HEK293T (cell line): ENCODE data around the gene NANOG.

Experiments
- ARNT ChIP-seq: fragments of 450-650 bp; IDR thresholded peaks from 2 replicates; pipeline ENCODE4 v1.6.1; 2017; ENCODE audit warnings: mild to moderate bottlenecking
- BHLHE40 ChIP-seq: fragments of 450-650 bp; IDR thresholded peaks from 2 replicates; pipeline ENCODE4 v1.6.1; 2016; ENCODE audit warnings: mild to moderate bottlenecking, moderate library complexity, borderline replicate concordance
- CTBP1 ChIP-seq: fragments of 450-650 bp; IDR thresholded peaks from 2 replicates; pipeline ENCODE4 v1.6.1; 2016; ENCODE audit warnings: borderline replicate concordance
- ELF4 ChIP-seq: fragments of 450-650 bp; IDR thresholded peaks from 2 replicates; pipeline ENCODE4 v1.6.1; 2017; ENCODE audit warnings: antibody characterized with exemption
- FOXA1 ChIP-seq: fragments of 450-650 bp; IDR thresholded peaks from 2 replicates; pipeline ENCODE4 v1.6.1; 2016; ENCODE audit warnings: mild to moderate bottlenecking
- FOXK2 ChIP-seq: fragments of 450-650 bp; IDR thresholded peaks from 2 replicates; pipeline ENCODE4 v1.6.1; 2016; ENCODE audit warnings: mild to moderate bottlenecking
- FOXM1 ChIP-seq: fragments of 450-650 bp; IDR thresholded peaks from 2 replicates; pipeline ENCODE4 v1.6.1; 2017; ENCODE audit warnings: mild to moderate bottlenecking, borderline replicate concordance
- HDGF ChIP-seq: fragments of 450-650 bp; IDR thresholded peaks from 2 replicates; pipeline ENCODE4 v1.6.1; 2017; ENCODE audit warnings: antibody characterized with exemption, borderline replicate concordance
- L3MBTL2 ChIP-seq: fragments of 450-650 bp; conservative IDR thresholded peaks from 2 replicates; pipeline ENCODE4 v1.6.1; 2016; ENCODE audit warnings: mild to moderate bottlenecking
- LEF1 ChIP-seq: fragments of 450-650 bp; IDR thresholded peaks from 2 replicates; pipeline ENCODE4 v1.6.1; 2017; ENCODE audit warnings: mild to moderate bottlenecking, borderline replicate concordance
- SP1 ChIP-seq: fragments of 450-650 bp; IDR thresholded peaks from 2 replicates; pipeline ENCODE4 v1.6.1; 2017
- TARDBP ChIP-seq: fragments of 450-650 bp; IDR thresholded peaks from 2 replicates; pipeline ENCODE4 v1.6.1; 2016
- ZNF384 ChIP-seq: fragments of 450-650 bp; IDR thresholded peaks from 2 replicates; pipeline ENCODE4 v1.6.1; 2016
- TF ChIP-seq, protein P1 (sequence below): fragments of 450-650 bp; IDR thresholded peaks from 2 replicates; pipeline ENCODE4 v1.6.1; 2016

DNA sequence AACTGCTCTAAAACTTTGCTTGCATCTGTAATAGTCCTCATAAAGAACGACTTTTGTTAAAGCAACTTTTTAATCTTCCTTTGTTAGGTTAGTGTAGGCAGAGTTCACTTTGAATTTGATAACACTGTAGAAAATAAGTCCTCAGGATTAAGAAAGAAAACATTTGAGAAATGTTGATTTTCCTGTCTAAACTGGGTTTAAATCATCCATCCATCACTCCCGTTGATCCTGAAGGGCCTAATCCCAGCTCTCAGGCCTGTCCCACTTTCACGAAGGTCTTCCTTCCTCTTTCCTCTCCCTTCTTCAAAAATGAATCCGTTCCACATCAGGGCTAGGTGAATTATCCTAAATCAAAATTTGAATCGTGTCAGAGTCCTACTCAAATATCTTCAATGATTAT lies 46.6 kb downstream of the NANOG start:
- no peak for TF ChIP-seq BHLHE40
- TF ChIP-seq, protein P1, sequence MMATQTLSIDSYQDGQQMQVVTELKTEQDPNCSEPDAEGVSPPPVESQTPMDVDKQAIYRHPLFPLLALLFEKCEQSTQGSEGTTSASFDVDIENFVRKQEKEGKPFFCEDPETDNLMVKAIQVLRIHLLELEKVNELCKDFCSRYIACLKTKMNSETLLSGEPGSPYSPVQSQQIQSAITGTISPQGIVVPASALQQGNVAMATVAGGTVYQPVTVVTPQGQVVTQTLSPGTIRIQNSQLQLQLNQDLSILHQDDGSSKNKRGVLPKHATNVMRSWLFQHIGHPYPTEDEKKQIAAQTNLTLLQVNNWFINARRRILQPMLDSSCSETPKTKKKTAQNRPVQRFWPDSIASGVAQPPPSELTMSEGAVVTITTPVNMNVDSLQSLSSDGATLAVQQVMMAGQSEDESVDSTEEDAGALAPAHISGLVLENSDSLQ = no peak
- no peak for TF ChIP-seq SP1
- TF ChIP-seq FOXM1 = no peak
- no peak for TF ChIP-seq FOXK2
- no peak for TF ChIP-seq ZNF384
- TF ChIP-seq CTBP1 = no peak
- no peak for TF ChIP-seq ELF4
- TF ChIP-seq HDGF = no peak
- no peak for TF ChIP-seq LEF1
- TF ChIP-seq ARNT = no peak
- no peak for TF ChIP-seq L3MBTL2
- TF ChIP-seq FOXA1 = no peak
- TF ChIP-seq TARDBP = no peak
